NCI-H2196 treated with DMSO at 0.1 percent for 48 hours (cell line): ENCODE results near the gene E2F3.
"Not testable (repeated sequence)": the region's sequence is repeated elsewhere in the genome, so short reads cannot be mapped to it uniquely, and the experiment has no call there.

Experiments used
- DNase-seq: peaks from one replicate; lab custom pipeline; 2025; ENCODE audit not compliant: unreplicated experiment; lab: John Stamatoyannopoulos, UW

The E2F3 gene

DNA sequence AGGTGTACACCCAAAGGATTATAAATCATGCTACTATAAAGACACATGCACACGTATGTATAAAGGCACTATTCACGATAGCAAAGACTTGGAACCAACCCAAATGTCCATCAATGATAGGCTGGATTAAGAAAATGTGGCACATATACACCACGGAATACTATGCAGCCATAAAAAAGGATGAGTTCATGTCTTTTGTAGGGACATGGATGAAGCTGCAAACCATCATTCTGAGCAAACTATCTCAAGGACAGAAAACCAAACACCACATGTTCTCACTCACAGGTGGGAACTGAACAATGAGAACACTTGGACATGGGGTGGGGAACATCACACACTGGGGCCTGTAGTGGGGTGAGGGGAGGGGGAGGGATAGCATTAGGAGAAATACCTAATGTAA, 123.5 kb downstream of the E2F3 start:
- DNase-seq, result not testable (repeated sequence)

DNA sequence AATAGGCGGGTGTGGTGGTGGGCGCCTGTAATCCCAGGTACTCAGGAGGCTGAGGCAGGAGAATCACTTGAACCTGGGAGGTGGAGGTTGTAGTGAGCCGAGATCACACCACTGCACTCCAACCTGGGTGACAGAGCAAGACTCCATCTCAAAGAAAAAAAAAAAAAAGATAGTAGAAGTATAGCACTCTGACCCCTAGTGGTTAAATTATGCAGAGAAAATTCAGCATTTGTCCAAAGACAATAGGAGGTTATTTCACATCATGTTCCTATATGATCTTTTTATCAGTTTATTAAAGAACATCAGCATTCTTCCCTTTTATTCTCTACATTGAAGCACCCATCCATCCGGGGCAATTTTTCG, 127.4 kb downstream of the E2F3 start:
- not testable (repeated sequence) for DNase-seq

DNA sequence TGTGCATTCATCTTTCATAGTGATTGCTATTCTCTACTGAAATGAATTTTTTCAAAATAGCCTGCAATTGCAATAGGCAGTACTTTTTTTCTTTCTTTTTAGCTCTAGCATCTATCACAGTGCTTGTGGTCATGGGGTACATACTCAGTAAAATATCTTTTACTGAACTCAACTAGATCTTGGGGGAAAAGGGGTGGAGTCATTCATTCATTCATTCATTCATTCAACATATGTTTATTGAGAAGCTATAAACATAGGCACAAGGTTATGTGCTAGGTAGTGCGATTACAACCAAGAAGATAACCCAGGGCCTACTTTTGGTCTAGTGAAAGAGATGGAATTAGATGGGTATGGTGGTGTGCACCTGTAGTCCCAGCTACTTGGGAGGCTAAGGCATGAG, 131.2 kb downstream of the E2F3 start:
- no peak for DNase-seq

DNA sequence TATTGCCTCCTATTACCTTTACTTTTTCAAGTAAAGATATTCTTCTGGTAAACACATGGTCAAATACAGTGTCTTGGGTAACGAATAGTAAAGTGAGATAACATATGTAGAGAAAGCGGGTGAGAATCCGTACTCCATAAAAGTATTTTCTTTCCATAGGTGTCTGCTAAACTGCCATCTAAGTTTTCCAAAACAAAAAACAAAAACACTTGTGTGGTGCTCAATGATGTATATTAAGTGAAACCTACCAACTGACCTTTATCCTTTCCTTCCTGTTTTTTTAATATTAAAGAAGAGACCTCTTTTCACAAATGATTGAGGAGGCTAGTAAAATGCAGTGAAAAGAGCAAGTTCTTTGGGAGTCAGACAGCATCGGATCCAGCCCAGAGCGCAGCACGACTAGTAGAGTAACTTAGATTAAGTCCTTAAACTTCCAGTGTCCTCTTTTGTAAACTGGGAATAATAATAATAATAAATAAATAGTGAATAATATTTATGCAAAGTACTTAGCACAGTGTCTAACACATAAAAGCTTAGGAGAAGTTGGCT, 132.1 kb downstream of the E2F3 start:
- DNase-seq, result no peak

DNA sequence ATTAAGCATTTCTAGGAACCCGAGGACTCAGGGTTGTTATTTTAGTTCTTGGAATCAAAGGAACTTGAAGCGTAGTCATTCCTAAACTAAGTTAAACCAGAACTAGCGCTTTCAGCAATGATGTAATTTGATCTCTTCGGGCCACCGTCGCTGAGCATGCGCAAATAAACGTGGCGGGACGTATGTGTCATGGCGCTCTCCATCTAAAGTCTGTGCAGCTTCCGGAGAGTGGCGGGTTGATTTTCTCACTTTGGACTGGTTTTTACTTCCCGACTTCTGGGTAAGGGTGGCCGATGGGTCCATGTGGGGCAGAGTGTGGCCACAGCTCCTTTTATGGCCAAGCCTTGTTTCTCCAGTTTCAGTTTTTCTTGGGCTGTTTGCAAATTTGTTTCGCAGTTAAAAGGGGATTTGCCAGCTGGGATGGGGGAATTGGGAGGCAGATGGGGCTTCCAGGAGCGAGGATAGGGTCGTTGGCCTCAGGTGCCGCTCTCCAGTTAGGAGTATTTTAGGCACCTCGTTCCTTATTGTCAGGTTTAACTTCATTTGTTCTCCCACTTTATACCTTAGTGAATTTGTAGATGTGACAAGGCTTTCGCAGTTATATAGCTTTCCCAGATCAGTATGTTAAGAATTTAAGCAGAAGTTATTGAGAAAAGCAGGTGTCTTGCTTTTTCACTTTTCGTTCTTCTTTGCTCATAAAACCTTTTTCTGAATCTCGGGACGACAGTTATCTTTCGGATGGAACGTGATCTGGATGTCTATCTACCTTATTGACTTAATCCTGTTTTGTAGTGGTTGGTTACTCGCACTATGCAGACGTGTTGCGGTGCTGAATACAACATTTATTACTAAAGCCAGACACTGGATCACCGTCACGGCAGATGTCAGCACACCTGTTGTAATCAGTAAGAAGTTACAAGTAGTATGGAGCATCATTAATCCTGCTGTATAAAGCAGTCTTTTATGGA, 132.9 kb downstream of the E2F3 start, which contains the start of gene CDKAL1:
CDKAL1 (plus strand) TSS at position 163 of the 968 bp plus-strand sequence. CDS start 11,894 bp downstream, outside the sequence.
- DNase-seq, result peak; percentile 78

DNA sequence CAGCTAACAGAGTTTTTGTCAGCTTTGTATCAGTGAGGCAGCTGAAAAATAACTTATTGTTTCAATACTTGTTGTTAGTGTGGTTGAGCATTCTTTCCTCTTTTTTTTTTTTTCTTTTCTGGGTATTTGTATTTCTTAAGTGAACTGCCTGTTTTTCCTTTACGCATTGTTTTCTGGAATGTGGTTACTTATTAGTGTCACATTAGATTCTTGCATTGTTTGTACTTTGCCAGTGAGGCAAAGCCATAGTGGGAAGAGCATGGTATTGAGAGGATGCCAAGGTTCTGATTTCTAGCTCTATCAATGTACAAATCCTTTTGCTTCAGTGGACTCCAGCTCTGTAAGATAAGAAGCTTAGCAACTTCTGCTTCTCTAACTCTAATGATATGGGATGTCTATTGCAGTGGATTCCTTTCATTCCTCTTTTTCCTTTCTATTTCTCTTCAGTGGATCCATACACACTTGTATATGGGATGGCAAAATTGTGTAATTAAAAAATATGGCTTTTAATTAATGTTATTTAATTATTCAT, 136.5 kb downstream of the E2F3 start:
- no peak for DNase-seq

DNA sequence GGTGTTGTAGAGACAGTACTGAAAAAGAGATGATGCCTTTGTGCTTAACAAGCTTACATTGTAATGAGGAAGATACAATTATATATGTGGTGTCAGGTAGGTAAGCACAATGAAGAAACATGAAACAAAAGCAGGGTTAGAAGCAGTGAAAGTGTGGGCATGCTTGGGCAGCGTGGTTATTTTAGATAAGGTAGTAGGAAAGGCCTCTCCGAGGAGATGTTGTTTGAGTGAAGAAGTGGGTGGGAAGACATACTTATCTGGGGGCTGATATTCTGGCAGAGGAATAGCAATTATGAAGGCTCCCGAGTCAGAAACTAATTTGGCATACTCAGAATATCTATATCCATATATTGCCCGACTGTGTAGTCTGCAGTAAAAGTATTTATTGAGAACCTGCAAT, 137.2 kb downstream of the E2F3 start:
- no peak for DNase-seq

DNA sequence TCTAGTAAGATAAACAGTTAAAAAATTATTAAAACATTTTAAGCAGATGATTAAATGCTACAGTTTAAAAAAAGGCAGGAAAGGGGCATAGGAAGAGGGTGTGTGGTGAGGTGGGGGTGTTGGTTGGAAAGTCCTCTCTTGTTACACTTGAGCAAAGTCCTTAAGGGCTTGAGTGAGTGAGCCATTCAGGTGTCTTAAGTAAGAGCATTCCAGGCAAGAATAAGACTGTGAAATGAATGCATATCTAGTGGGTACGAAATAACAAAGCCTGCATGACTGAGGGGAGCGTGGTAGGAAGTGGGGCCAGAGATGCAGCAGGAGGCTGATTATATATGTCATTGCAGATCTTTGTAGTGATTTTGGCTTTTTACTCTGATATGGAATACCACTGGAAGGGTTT, 137.7 kb downstream of the E2F3 start:
- no peak for DNase-seq

DNA sequence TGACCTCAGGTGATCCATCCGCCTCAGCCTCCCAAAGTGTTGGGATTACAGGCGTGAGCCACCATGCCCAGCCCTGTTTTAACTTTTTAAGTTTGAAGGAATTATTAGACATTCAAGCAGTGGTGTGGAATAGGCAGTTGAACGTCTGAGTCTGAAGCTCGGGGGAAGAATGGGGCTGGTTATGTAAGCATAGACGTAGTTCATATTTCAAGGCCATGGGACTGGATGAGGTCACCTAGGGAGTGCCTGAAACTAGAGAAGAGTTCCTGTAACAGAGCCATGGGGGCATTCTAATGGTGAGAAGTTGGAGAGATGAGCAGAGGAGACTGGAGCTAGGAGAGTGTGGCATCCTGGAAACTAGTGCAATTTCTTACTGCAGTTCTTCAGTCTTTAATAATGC, 139.0 kb downstream of the E2F3 start:
- no peak for DNase-seq

DNA sequence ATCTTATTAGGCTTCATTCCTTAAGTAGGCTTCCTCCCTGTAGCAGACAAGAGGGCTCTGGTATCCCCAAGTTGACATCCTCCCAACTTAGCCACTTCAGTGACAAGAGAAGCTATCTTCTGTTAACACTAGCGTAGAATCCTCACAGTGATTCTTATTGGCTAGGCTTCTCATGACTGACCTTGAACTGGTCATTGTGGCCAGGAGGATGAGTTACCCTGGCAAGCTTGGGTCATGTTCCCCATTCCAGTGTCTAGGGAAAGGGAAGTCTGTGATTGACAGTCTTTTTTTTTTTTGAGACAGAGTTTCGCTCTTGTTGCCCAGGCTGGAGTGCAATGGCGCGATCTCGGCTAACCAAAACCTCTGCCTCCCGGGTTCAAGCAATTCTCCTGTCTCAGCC, 139.7 kb downstream of the E2F3 start:
- DNase-seq, result no peak

DNA sequence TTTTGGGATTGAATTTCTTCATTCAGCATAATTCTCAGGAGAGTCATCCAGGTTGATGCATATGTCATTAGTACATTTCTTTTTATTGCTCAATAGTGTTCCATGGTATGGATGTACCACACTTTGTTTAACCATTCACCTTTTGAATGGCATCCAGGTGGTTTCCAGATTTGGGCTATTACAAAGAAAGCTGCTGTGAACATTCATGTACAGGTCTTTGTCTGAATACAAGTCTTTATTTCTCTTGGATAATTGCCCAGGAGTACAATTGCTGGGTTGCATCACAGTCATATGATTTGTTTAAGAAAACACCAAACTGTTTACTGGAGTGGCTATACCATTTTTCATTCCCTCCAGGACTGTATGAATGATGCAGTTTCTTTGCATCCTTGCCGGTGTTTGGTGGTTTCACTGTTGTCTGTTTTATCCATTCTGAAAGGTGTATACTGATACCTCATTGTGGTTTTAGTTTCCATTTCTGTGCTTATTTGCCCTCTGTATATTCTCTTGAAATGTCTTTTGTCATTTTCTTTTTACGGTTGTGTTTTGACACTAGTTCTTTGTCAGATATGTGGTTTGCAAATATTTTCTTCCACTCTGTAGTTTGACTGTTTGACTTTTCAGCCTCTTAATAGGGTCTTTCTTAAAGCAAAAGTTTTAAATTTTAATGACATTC, 141.4 kb downstream of the E2F3 start:
- DNase-seq, result peak; percentile 69
